ENCODE results near the gene TTC28.

DNA sequence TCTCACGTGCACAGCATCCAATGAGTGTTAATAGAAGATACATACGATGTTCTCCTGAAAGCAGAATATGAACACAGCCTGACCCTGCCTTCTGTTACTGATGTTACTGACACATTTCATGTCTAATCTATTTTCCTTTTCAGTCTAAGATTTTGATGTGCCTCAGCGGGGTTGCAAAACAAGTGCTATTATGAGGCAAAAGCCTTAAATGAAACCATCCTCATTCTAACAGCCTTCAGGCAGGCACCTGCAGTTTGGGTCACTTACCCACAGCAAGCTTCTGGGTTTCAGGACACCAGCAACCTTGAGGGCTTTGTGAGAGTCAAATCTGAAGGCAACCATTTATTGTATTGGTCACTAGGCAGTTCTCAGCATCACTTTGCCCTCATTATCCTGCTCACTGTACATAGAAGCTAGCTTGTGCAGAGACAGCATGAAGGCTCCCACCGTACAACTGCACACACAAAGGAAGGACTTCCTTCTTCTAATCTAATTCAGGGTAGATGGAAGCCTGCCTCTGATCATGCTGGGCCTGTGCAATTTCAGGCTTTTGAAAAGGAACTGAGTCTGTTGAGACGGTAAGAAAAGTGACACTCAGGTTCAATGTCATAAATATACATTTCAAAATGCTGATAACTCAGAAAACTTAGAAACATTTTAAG lies 577.4 kb downstream of the TTC28 start:
- TF ChIP-seq, protein P1, sequence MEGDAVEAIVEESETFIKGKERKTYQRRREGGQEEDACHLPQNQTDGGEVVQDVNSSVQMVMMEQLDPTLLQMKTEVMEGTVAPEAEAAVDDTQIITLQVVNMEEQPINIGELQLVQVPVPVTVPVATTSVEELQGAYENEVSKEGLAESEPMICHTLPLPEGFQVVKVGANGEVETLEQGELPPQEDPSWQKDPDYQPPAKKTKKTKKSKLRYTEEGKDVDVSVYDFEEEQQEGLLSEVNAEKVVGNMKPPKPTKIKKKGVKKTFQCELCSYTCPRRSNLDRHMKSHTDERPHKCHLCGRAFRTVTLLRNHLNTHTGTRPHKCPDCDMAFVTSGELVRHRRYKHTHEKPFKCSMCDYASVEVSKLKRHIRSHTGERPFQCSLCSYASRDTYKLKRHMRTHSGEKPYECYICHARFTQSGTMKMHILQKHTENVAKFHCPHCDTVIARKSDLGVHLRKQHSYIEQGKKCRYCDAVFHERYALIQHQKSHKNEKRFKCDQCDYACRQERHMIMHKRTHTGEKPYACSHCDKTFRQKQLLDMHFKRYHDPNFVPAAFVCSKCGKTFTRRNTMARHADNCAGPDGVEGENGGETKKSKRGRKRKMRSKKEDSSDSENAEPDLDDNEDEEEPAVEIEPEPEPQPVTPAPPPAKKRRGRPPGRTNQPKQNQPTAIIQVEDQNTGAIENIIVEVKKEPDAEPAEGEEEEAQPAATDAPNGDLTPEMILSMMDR (IDR thresholded peaks at IDR 0.05), result no peak
- no peak for TF ChIP-seq POLR2A (IDR thresholded peaks at IDR 0.05)
